ENCODE data around the gene AMDHD1. TPM values are rescaled to one million over a fixed set of nuclear protein-coding genes. Genes with fewer than 3 reads are reported as not detected.

The AMDHD1 gene
- polyA plus RNA-seq, 1 donor from 2014 or later: 0.20 TPM

- Histone ChIP-seq H3F3A (ENCODE audit: insufficient read depth, low read length, poor library complexity, severe bottlenecking) (no peaks in the 10 kb centered on the region), H3K79me2 (replicated peaks; ENCODE audit: insufficient read depth, low read length) (no peaks in the 10 kb centered on the region), H3K27me3 (ENCODE audit: insufficient read depth, low read depth, low read length) (no peaks in the 10 kb centered on the region), H3K4me3 (ENCODE audit: low read length) (no peak overlapping the region), H3K27ac (ENCODE audit: low read length) (no peak overlapping the region), H3K9ac (ENCODE audit: low read length) (no peak overlapping the region), H4K20me1 (ENCODE audit: insufficient read depth) (no peaks in the 10 kb centered on the region), H3K9me3 (ENCODE audit: low read length) (no peaks in the 10 kb centered on the region), H3K36me3 (ENCODE audit: insufficient read depth, low read length) (no peaks in the 10 kb centered on the region), H2AFZ (ENCODE audit: low read depth, low read length) (no peak overlapping the region), H3K4me2 (ENCODE audit: low read length) (no peak overlapping the region), H3K9me2 (ENCODE audit: insufficient read depth, low read length) (no peaks in the 10 kb centered on the region)
- TF ChIP-seq EZH2 (IDR thresholded peaks at IDR 0.05; ENCODE audit: borderline replicate concordance, insufficient read depth, low read length, poor library complexity, severe bottlenecking): no peak
- no peak for TF ChIP-seq RAD21 (conservative IDR thresholded peaks at IDR 0.05)
- TF ChIP-seq CTCF (IDR thresholded peaks at IDR 0.05; ENCODE audit: poor library complexity, severe bottlenecking): no peak
- no peak for TF ChIP-seq MXI1 (conservative IDR thresholded peaks at IDR 0.05; ENCODE audit: poor library complexity, severe bottlenecking)
- no peak for TF ChIP-seq POLR2AphosphoS5 (IDR thresholded peaks at IDR 0.05)
- TF ChIP-seq TAF1 (IDR thresholded peaks at IDR 0.05; ENCODE audit: low read depth): no peak
- no peak for TF ChIP-seq EP300 (conservative IDR thresholded peaks at IDR 0.05; ENCODE audit: poor library complexity, severe bottlenecking)
- TF ChIP-seq SMC3 (conservative IDR thresholded peaks at IDR 0.05; ENCODE audit: poor library complexity): no peak
- no peak for TF ChIP-seq REST (IDR thresholded peaks at IDR 0.05; ENCODE audit: borderline replicate concordance)
Measured at GRCh38 chr12:95997911-95998510, 54.9 kb downstream of the AMDHD1 start.

- H3K36me3 ChIP-seq (ENCODE audit: insufficient read depth, low read length): no peaks in the 10 kb centered on the region
- H3K27ac ChIP-seq (ENCODE audit: low read length): no peak overlapping the region
- no peak overlapping the region for H2AFZ ChIP-seq (ENCODE audit: low read depth, low read length)
- H3K4me3 ChIP-seq (ENCODE audit: low read length): no peak overlapping the region
- H3K9ac ChIP-seq (ENCODE audit: low read length): no peak overlapping the region
- no peaks in the 10 kb centered on the region for H3K9me3 ChIP-seq (ENCODE audit: low read length)
- no peaks in the 10 kb centered on the region for H3K27me3 ChIP-seq (ENCODE audit: insufficient read depth, low read depth, low read length)
- TF ChIP-seq EP300 (conservative IDR thresholded peaks at IDR 0.05; ENCODE audit: poor library complexity, severe bottlenecking) (no peak), SMC3 (conservative IDR thresholded peaks at IDR 0.05; ENCODE audit: poor library complexity) (peak; percentile 73), POLR2AphosphoS5 (IDR thresholded peaks at IDR 0.05) (no peak), MXI1 (conservative IDR thresholded peaks at IDR 0.05; ENCODE audit: poor library complexity, severe bottlenecking) (no peak), REST (IDR thresholded peaks at IDR 0.05; ENCODE audit: borderline replicate concordance) (no peak), EZH2 (IDR thresholded peaks at IDR 0.05; ENCODE audit: borderline replicate concordance, insufficient read depth, low read length, poor library complexity, severe bottlenecking) (no peak), CTCF (IDR thresholded peaks at IDR 0.05; ENCODE audit: poor library complexity, severe bottlenecking) (peak; percentile 77), TAF1 (IDR thresholded peaks at IDR 0.05; ENCODE audit: low read depth) (no peak), RAD21 (conservative IDR thresholded peaks at IDR 0.05) (peak; percentile 72)
- H3K9me2 ChIP-seq (ENCODE audit: insufficient read depth, low read length): no peaks in the 10 kb centered on the region
- no peak overlapping the region for H3K4me2 ChIP-seq (ENCODE audit: low read length)
- no peaks in the 10 kb centered on the region for H3K79me2 ChIP-seq (replicated peaks; ENCODE audit: insufficient read depth, low read length)
- H3F3A ChIP-seq (ENCODE audit: insufficient read depth, low read length, poor library complexity, severe bottlenecking): no peaks in the 10 kb centered on the region
- H4K20me1 ChIP-seq (ENCODE audit: insufficient read depth): no peaks in the 10 kb centered on the region
Measured at GRCh38 chr12:95998611-95999286, 55.6 kb downstream of the AMDHD1 start.

Data from neural cell (in vitro differentiated cells).